Measurements from ENCODE around the gene ICE2.

Gene ICE2

DNA sequence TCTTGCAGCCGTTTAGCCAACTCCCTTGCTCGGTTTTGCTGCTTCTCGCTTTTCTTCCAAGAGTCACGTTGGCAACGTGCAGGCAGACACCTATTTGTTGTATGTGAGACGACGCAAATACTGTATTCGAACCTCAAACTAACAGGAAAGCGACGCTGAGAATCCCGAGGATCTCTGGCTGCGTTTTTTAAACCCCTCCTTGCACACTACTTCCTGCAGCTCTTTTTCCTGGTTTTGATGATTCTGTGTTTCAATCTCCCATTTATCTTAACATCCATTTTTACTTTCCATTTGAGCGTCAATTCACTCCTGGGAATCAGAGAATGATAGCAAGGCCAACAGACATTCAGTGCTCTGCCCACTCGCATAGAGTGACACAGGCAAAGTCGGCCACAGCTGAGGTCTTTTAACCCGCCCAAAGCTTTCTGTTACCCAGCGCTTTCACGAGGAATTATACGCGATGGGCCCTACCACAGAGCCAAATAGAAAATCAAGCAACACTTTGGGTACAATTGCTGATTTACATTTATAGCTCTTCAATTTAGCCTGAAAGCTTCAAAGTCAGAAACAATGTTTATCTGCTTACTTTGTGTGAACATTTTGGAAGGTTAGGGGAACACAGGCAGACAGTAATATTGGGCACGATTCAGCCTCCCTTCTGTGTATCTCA, 79.6 kb downstream of the ICE2 start:
- Histone ChIP-seq H4K8ac (ENCODE audit: low read length) (peak overlapping the region; percentile 72), H3K4me3 (ENCODE audit: insufficient read depth in 1 of 2, low read depth in 1 of 2, low read length in 2 of 2) (peak overlapping the region in 1 of 2 experiments; percentile 69), H3K4ac (ENCODE audit: low read depth in 1 of 2, low read length in 2 of 2) (peak overlapping the region; percentile 16 to 69), H2AK5ac (ENCODE audit: low read length, severe bottlenecking) (peak overlapping the region; percentile 83), H2BK5ac (ENCODE audit: low read depth, low read length, poor library complexity, severe bottlenecking) (peak overlapping the region; percentile 91), H2BK120ac (ENCODE audit: low read depth, low read length) (peak overlapping the region; percentile 91), H2BK15ac (ENCODE audit: low read depth, poor library complexity, severe bottlenecking) (peak overlapping the region; percentile 78), H3K4me1 (ENCODE audit: control insufficient read depth, insufficient read depth, low read depth, low read length) (peaks cover 19% of the 10 kb centered on the region), H3K14ac (ENCODE audit: low read length in 2 of 2) (no peak overlapping the region), H2BK12ac (ENCODE audit: low read length in 2 of 2) (peak overlapping the region; percentile 32 to 94), H3K27ac (ENCODE audit: low read length, poor library complexity, severe bottlenecking) (peak overlapping the region; percentile 94), H3K79me1 (replicated peaks; ENCODE audit: low read length, poor library complexity, severe bottlenecking) (no peaks in the 10 kb centered on the region), H3K23ac (ENCODE audit: low read length in 2 of 2) (peak overlapping the region in 1 of 2 experiments; percentile 21), H3K9ac (ENCODE audit: low read length) (peak overlapping the region; percentile 92), H4K91ac (ENCODE audit: low read length) (peak overlapping the region; percentile 89), H3K18ac (ENCODE audit: low read depth in 1 of 2, low read length in 2 of 2) (peak overlapping the region; percentile 11 to 83), H3K9me3 (ENCODE audit: control insufficient read depth, low read length) (no peaks in the 10 kb centered on the region), H3K4me2 (ENCODE audit: low read length, poor library complexity, severe bottlenecking) (peak overlapping the region; percentile 35), H2AFZ (ENCODE audit: low read depth, low read length) (no peak overlapping the region), H3K36me3 (ENCODE audit: control insufficient read depth in 1 of 2, insufficient read depth in 2 of 2, low read depth in 1 of 2, low read length in 2 of 2) (peaks cover 3 to 24% of the 10 kb centered on the region in 2 experiments), H3K27me3 (ENCODE audit: control insufficient read depth in 1 of 2, insufficient read depth in 1 of 2, low read length in 2 of 2) (no peaks in the 10 kb centered on the region)
- WGBS = 32% methylated on average over 20 of the region's 21 CpGs
- no peak for DNase-seq

DNA sequence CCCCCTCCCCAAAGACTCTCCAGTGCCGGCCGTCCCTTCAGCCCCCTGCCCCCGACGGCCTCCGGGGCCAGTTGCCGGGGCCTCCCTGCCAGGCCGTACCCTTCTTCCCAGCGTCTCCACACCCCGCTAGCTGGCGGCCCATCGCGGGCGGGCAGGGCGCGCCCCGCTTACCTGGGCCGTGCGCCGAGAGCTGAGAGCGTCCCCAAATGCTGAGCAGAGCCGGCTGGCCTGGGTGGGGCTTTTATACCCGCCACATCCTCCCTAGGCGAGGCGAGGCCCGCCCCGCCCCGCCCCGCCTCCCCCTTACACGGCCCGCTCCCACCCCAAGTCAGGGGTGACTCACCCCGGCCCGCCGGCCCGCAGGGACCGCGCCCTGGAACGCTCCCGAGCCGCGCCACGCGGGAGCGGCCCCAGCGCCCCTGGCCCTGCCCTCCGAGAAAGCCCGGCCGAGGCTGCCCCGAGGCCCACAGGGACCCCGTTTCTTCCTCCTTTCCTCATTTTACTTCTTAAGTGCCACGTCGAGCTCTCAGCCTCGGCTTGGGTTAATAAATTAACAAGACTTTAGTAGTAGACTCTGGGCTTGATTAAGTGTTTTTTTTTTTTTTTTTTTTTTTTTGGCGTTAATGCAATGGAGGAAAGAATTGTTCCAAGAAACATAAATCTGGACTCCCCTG, 81.0 kb downstream of the ICE2 start, which contains the start of gene ANXA2:
Gene ANXA2 (minus strand): TSS at position 215 of the 674 bp plus-strand sequence. CDS start 11,911 bp downstream, outside the sequence.
- peak within 1 kb of the TSS; percentile 100 for H2BK5ac ChIP-seq (ENCODE audit: low read depth, low read length, poor library complexity, severe bottlenecking)
- no peaks in the 10 kb centered on the region for H3K79me1 ChIP-seq (replicated peaks; ENCODE audit: low read length, poor library complexity, severe bottlenecking)
- peak within 1 kb of the TSS; percentile 64 to 96 for H3K23ac ChIP-seq (ENCODE audit: low read length in 2 of 2)
- H3K14ac ChIP-seq (ENCODE audit: low read length in 2 of 2) = peak within 1 kb of the TSS; percentile 92 to 98
- H2AFZ ChIP-seq (ENCODE audit: low read depth, low read length) = no peak within 1 kb of the TSS
- H3K4me2 ChIP-seq (ENCODE audit: low read length, poor library complexity, severe bottlenecking) = peak within 1 kb of the TSS; percentile 77
- peak within 1 kb of the TSS; percentile 100 for H3K18ac ChIP-seq (ENCODE audit: low read depth in 1 of 2, low read length in 2 of 2)
- H2AK5ac ChIP-seq (ENCODE audit: low read length, severe bottlenecking) = peak within 1 kb of the TSS; percentile 98
- H2BK120ac ChIP-seq (ENCODE audit: low read depth, low read length) = peak within 1 kb of the TSS; percentile 100
- H4K91ac ChIP-seq (ENCODE audit: low read length) = peak within 1 kb of the TSS; percentile 100
- peak within 1 kb of the TSS; percentile 99 for H3K27ac ChIP-seq (ENCODE audit: low read length, poor library complexity, severe bottlenecking)
- H3K4ac ChIP-seq (ENCODE audit: low read depth in 1 of 2, low read length in 2 of 2) = peak within 1 kb of the TSS; percentile 99
- no peaks in the 10 kb centered on the region for H3K27me3 ChIP-seq (ENCODE audit: control insufficient read depth in 1 of 2, insufficient read depth in 1 of 2, low read length in 2 of 2)
- under 1% methylated on average over 43 of the region's 53 CpGs for WGBS
- peak; percentile 90 for DNase-seq
- H2BK15ac ChIP-seq (ENCODE audit: low read depth, poor library complexity, severe bottlenecking) = peak within 1 kb of the TSS; percentile 100
- H3K9ac ChIP-seq (ENCODE audit: low read length) = peak within 1 kb of the TSS; percentile 100
- H3K4me1 ChIP-seq (ENCODE audit: control insufficient read depth, insufficient read depth, low read depth, low read length) = peaks cover 25% of the 10 kb centered on the region
- H2BK12ac ChIP-seq (ENCODE audit: low read length in 2 of 2) = peak within 1 kb of the TSS; percentile 67 to 94
- peak within 1 kb of the TSS; percentile 100 for H4K8ac ChIP-seq (ENCODE audit: low read length)
- H3K36me3 ChIP-seq (ENCODE audit: control insufficient read depth in 1 of 2, insufficient read depth in 2 of 2, low read depth in 1 of 2, low read length in 2 of 2) = peaks cover 11 to 35% of the 10 kb centered on the region in 2 experiments
- peak within 1 kb of the TSS; percentile 90 to 92 for H3K4me3 ChIP-seq (ENCODE audit: insufficient read depth in 1 of 2, low read depth in 1 of 2, low read length in 2 of 2)
- no peaks in the 10 kb centered on the region for H3K9me3 ChIP-seq (ENCODE audit: control insufficient read depth, low read length)

- Histone ChIP-seq H3K79me1 (replicated peaks; ENCODE audit: low read length, poor library complexity, severe bottlenecking) (no peaks in the 10 kb centered on the region), H3K9me3 (ENCODE audit: control insufficient read depth, low read length) (no peaks in the 10 kb centered on the region), H3K4me2 (ENCODE audit: low read length, poor library complexity, severe bottlenecking) (peak overlapping the region; percentile 29), H3K14ac (ENCODE audit: low read length in 2 of 2) (peak overlapping the region; percentile 92 to 98), H3K4me1 (ENCODE audit: control insufficient read depth, insufficient read depth, low read depth, low read length) (peaks cover 23% of the 10 kb centered on the region), H2AFZ (ENCODE audit: low read depth, low read length) (no peak overlapping the region), H2BK15ac (ENCODE audit: low read depth, poor library complexity, severe bottlenecking) (peak overlapping the region; percentile 97), H3K23ac (ENCODE audit: low read length in 2 of 2) (peak overlapping the region in 1 of 2 experiments; percentile 87), H2AK5ac (ENCODE audit: low read length, severe bottlenecking) (peak overlapping the region; percentile 98), H2BK120ac (ENCODE audit: low read depth, low read length) (peak overlapping the region; percentile 99), H3K9ac (ENCODE audit: low read length) (peak overlapping the region; percentile 100), H4K91ac (ENCODE audit: low read length) (peak overlapping the region; percentile 100), H2BK5ac (ENCODE audit: low read depth, low read length, poor library complexity, severe bottlenecking) (peak overlapping the region; percentile 100), H3K27me3 (ENCODE audit: control insufficient read depth in 1 of 2, insufficient read depth in 1 of 2, low read length in 2 of 2) (no peaks in the 10 kb centered on the region), H3K4me3 (ENCODE audit: insufficient read depth in 1 of 2, low read depth in 1 of 2, low read length in 2 of 2) (peak overlapping the region; percentile 90 to 92), H4K8ac (ENCODE audit: low read length) (peak overlapping the region; percentile 100), H2BK12ac (ENCODE audit: low read length in 2 of 2) (peak overlapping the region; percentile 38 to 94), H3K36me3 (ENCODE audit: control insufficient read depth in 1 of 2, insufficient read depth in 2 of 2, low read depth in 1 of 2, low read length in 2 of 2) (peaks cover 11 to 35% of the 10 kb centered on the region in 2 experiments), H3K27ac (ENCODE audit: low read length, poor library complexity, severe bottlenecking) (peak overlapping the region; percentile 99), H3K4ac (ENCODE audit: low read depth in 1 of 2, low read length in 2 of 2) (peak overlapping the region; percentile 99), H3K18ac (ENCODE audit: low read depth in 1 of 2, low read length in 2 of 2) (peak overlapping the region; percentile 100)
- DNase-seq = peak; percentile 82
- 1% methylated on average over 30 of the region's 37 CpGs for WGBS
Observed at GRCh38 chr15:60396958-60397771, 81.8 kb downstream of the ICE2 start.
